GM23248 (cell line): Measurements from ENCODE around the gene RIBC1.

Experiments used
- EZH2 ChIP-seq: fragments of 200-600 bp; sonication (generic); IDR thresholded peaks from 2 replicates; pipeline ENCODE4 v1.6.1; 2018; ENCODE audit warnings: antibody characterized with exemption, mild to moderate bottlenecking; ENCODE audit not compliant: insufficient read depth, poor library complexity, severe bottlenecking
- EZH2phosphoT487 ChIP-seq: fragments of 200-600 bp; sonication (generic); IDR thresholded peaks from 2 replicates; pipeline ENCODE4 v1.6.1; 2018; ENCODE audit warnings: antibody characterized with exemption, moderate library complexity, mild to moderate bottlenecking, low read depth; ENCODE audit not compliant: insufficient read depth

DNA sequence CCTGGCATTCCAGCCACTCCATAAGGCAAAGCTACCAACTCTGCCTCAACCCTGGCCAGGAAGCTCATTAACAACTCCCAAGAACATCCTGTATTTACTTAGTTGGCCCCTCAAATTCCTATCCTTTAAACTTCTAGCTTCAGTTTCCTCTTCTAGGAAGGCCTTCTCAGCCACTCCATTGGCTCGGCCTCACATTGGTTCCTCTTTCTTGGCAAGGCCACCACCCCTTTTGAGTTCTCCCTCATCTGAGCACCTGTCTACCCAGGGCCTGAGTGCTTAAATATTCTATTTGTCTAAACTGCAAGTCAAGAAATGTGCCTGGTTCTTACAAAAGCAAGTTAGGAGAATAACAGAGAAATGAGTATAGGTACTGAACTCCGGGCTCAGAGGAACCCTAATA, 10.2 kb upstream of the RIBC1 start:
- TF ChIP-seq EZH2 (no peak), EZH2phosphoT487 (no peak)
